Urothelium cell line (cell line): ENCODE results near the gene SLC39A2.
A peak's percentile ranks its signal among the peaks of the same experiment; 100 is the strongest.
"Not testable (repeated sequence)": the region's sequence is repeated elsewhere in the genome, so short reads cannot be mapped to it uniquely, and the experiment has no call there.

Source experiments
- DNase-seq: peaks from one replicate; pipeline ENCODE4 v3.0.0; 2011; ENCODE audit warnings: low spot score, mixed read lengths
- FAIRE-seq: peaks from 2 replicates; lab custom pipeline; 2011; peaks lifted over from hg19 to GRCh38; lab: Jason Lieb, UNC

The SLC39A2 gene

GRCh38 chr14:20996521-20996920 lies 2.6 kb upstream of the SLC39A2 start:
- DNase-seq (no peak), FAIRE-seq (peak; percentile 85)

- DNase-seq: no peak
- no peak for FAIRE-seq
These were observed 2.0 kb upstream of the SLC39A2 start for GRCh38 chr14:20997115-20997514.

GRCh38 chr14:20997564-20997963 lies 1.5 kb upstream of the SLC39A2 start:
- no peak for DNase-seq

GRCh38 chr14:20998139-20998538 lies 954 bp upstream of the SLC39A2 start:
- peak; percentile 83 for FAIRE-seq
- DNase-seq: no peak

More at GRCh38 chr14:20997564-20997963, 1.5 kb upstream of the SLC39A2 start:
- peak; percentile 84 for FAIRE-seq

- DNase-seq (no peak), FAIRE-seq (peak; percentile 87)
These were observed 498 bp downstream of the SLC39A2 start for GRCh38 chr14:20999591-20999990.

GRCh38 chr14:21001218-21001617 lies 2.1 kb downstream of the SLC39A2 start:
- DNase-seq: no peak
- FAIRE-seq: no peak

- FAIRE-seq: peak; percentile 58
- no peak for DNase-seq
These were observed 4.8 kb downstream of the SLC39A2 start for GRCh38 chr14:21003788-21004346.

GRCh38 chr14:21009721-21010120 lies 10.6 kb downstream of the SLC39A2 start:
- not testable (repeated sequence) for DNase-seq, FAIRE-seq

- no peak for DNase-seq
- FAIRE-seq: no peak
These were observed 12.0 kb downstream of the SLC39A2 start for GRCh38 chr14:21011136-21011535.

GRCh38 chr14:21014761-21015190 lies 15.7 kb downstream of the SLC39A2 start:
- peak; percentile 82 for DNase-seq
- peak; percentile 88 for FAIRE-seq

GRCh38 chr14:21015312-21015711 lies 16.2 kb downstream of the SLC39A2 start:
- FAIRE-seq: no peak

GRCh38 chr14:21016413-21017190 lies 17.5 kb downstream of the SLC39A2 start:
- FAIRE-seq: no peak
- DNase-seq: no peak

More at GRCh38 chr14:21015312-21015711, 16.2 kb downstream of the SLC39A2 start:
- DNase-seq: no peak

GRCh38 chr14:21017528-21018245 lies 18.6 kb downstream of the SLC39A2 start:
- no peak for FAIRE-seq

GRCh38 chr14:21018286-21018685 lies 19.2 kb downstream of the SLC39A2 start:
- FAIRE-seq (no peak), DNase-seq (no peak)

More at GRCh38 chr14:21017528-21018245, 18.6 kb downstream of the SLC39A2 start:
- DNase-seq: no peak

- DNase-seq (no peak), FAIRE-seq (no peak)
These were observed 19.7 kb downstream of the SLC39A2 start for GRCh38 chr14:21018781-21019180.

- DNase-seq: no peak
These were observed 20.3 kb downstream of the SLC39A2 start for GRCh38 chr14:21019366-21019765.

GRCh38 chr14:21020977-21021545 lies 22.0 kb downstream of the SLC39A2 start:
- DNase-seq (no peak), FAIRE-seq (no peak)

More at GRCh38 chr14:21019366-21019765, 20.3 kb downstream of the SLC39A2 start:
- FAIRE-seq: peak; percentile 72

- DNase-seq (no peak), FAIRE-seq (no peak)
These were observed 23.6 kb downstream of the SLC39A2 start for GRCh38 chr14:21022686-21023085.

- FAIRE-seq: no peak
- DNase-seq: no peak
These were observed 24.1 kb downstream of the SLC39A2 start for GRCh38 chr14:21023174-21023573.

GRCh38 chr14:21023817-21024584 lies 24.9 kb downstream of the SLC39A2 start:
- no peak for DNase-seq
- no peak for FAIRE-seq
